ENCODE results near the gene MACROD2.

DNA sequence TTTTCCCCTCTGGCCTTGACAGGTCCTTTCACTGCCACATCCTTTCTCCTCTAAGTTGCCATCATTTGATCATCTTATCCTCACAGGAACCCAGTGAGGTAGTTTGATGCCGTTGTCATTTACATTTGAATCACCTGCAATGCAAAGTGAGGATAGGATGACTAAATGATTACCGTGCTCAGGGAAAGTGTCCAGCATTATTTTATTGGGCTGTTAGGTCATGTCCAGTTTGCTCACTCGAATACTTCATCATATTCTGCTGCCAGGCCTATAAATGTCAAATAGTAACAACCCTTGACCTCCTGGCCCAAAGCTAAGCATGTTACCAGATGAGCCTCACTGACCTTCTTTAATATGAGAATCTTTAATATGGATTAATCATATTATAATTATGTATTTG, 1410.8 kb downstream of the MACROD2 start:
- TF ChIP-seq POLR2AphosphoS5 (IDR thresholded peaks at IDR 0.05), result no peak
- TF ChIP-seq, protein P1, sequence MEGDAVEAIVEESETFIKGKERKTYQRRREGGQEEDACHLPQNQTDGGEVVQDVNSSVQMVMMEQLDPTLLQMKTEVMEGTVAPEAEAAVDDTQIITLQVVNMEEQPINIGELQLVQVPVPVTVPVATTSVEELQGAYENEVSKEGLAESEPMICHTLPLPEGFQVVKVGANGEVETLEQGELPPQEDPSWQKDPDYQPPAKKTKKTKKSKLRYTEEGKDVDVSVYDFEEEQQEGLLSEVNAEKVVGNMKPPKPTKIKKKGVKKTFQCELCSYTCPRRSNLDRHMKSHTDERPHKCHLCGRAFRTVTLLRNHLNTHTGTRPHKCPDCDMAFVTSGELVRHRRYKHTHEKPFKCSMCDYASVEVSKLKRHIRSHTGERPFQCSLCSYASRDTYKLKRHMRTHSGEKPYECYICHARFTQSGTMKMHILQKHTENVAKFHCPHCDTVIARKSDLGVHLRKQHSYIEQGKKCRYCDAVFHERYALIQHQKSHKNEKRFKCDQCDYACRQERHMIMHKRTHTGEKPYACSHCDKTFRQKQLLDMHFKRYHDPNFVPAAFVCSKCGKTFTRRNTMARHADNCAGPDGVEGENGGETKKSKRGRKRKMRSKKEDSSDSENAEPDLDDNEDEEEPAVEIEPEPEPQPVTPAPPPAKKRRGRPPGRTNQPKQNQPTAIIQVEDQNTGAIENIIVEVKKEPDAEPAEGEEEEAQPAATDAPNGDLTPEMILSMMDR (IDR thresholded peaks at IDR 0.05; ENCODE audit: poor library complexity, severe bottlenecking), result no peak
- no peak for TF ChIP-seq RAD21 (conservative IDR thresholded peaks at IDR 0.05)
- TF ChIP-seq, protein P2, sequence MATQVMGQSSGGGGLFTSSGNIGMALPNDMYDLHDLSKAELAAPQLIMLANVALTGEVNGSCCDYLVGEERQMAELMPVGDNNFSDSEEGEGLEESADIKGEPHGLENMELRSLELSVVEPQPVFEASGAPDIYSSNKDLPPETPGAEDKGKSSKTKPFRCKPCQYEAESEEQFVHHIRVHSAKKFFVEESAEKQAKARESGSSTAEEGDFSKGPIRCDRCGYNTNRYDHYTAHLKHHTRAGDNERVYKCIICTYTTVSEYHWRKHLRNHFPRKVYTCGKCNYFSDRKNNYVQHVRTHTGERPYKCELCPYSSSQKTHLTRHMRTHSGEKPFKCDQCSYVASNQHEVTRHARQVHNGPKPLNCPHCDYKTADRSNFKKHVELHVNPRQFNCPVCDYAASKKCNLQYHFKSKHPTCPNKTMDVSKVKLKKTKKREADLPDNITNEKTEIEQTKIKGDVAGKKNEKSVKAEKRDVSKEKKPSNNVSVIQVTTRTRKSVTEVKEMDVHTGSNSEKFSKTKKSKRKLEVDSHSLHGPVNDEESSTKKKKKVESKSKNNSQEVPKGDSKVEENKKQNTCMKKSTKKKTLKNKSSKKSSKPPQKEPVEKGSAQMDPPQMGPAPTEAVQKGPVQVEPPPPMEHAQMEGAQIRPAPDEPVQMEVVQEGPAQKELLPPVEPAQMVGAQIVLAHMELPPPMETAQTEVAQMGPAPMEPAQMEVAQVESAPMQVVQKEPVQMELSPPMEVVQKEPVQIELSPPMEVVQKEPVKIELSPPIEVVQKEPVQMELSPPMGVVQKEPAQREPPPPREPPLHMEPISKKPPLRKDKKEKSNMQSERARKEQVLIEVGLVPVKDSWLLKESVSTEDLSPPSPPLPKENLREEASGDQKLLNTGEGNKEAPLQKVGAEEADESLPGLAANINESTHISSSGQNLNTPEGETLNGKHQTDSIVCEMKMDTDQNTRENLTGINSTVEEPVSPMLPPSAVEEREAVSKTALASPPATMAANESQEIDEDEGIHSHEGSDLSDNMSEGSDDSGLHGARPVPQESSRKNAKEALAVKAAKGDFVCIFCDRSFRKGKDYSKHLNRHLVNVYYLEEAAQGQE (IDR thresholded peaks at IDR 0.05; ENCODE audit: borderline replicate concordance), result no peak
- no peak for TF ChIP-seq EP300 (conservative IDR thresholded peaks at IDR 0.05; ENCODE audit: poor library complexity, severe bottlenecking)
- TF ChIP-seq TAF1 (IDR thresholded peaks at IDR 0.05; ENCODE audit: low read depth), result no peak
- TF ChIP-seq EZH2 (IDR thresholded peaks at IDR 0.05; ENCODE audit: borderline replicate concordance, insufficient read depth, low read length, poor library complexity, severe bottlenecking), result no peak
- TF ChIP-seq MXI1 (conservative IDR thresholded peaks at IDR 0.05; ENCODE audit: poor library complexity, severe bottlenecking), result no peak
